ENCODE data around the gene IFNA6. TPM values are rescaled to one million over a fixed set of nuclear protein-coding genes. Genes with fewer than 3 reads are reported as not detected.

The IFNA6 gene
- total and polyA plus RNA-seq, 12 donors = not detected

DNA sequence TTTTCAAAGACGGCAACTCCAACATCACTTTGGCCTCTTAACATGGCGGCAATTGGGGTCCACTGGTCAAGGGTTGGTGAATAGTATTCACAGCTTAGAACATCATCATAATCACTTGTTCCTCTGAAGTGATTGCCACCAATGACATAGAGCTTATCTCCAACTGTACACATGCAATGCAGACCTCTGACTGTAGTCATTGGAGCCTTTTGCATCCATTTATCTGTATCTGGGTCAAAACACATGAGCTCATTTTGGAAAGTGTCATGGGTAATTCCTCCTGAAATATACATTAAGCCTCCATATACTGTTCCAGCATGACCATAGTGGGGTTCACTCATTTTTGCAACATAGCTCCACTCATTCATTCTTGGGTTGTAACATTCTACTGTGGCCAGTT, 17.5 kb downstream of the IFNA6 start:
- H3K27ac ChIP-seq = no peak overlapping the region
- WGBS, 4 donors = 96 to 100% (median 98%) methylated on average over 2 of the region's 2 CpGs
- intact Hi-C loops (cut with DNase I) = no loop called here
- peaks cover 27 to 53% of the 10 kb centered on the region in 2 donors for H3K4me1 ChIP-seq (replicated peaks in 1 of 2)
- no peak for DNase-seq
- no peaks in the 10 kb centered on the region for H3K36me3 ChIP-seq (replicated peaks in 1 of 2)
- H3K4me3 ChIP-seq = peak overlapping the region in 1 of 4 donors; percentile 0
- TF ChIP-seq POLR2A (IDR thresholded peaks at IDR 0.05) = no peak
- TF ChIP-seq, protein P1, sequence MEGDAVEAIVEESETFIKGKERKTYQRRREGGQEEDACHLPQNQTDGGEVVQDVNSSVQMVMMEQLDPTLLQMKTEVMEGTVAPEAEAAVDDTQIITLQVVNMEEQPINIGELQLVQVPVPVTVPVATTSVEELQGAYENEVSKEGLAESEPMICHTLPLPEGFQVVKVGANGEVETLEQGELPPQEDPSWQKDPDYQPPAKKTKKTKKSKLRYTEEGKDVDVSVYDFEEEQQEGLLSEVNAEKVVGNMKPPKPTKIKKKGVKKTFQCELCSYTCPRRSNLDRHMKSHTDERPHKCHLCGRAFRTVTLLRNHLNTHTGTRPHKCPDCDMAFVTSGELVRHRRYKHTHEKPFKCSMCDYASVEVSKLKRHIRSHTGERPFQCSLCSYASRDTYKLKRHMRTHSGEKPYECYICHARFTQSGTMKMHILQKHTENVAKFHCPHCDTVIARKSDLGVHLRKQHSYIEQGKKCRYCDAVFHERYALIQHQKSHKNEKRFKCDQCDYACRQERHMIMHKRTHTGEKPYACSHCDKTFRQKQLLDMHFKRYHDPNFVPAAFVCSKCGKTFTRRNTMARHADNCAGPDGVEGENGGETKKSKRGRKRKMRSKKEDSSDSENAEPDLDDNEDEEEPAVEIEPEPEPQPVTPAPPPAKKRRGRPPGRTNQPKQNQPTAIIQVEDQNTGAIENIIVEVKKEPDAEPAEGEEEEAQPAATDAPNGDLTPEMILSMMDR (IDR thresholded peaks at IDR 0.05) = no peak
- H3K9me3 ChIP-seq (replicated peaks in 1 of 3) = no peaks in the 10 kb centered on the region
- no peaks in the 10 kb centered on the region for H3K27me3 ChIP-seq

DNA sequence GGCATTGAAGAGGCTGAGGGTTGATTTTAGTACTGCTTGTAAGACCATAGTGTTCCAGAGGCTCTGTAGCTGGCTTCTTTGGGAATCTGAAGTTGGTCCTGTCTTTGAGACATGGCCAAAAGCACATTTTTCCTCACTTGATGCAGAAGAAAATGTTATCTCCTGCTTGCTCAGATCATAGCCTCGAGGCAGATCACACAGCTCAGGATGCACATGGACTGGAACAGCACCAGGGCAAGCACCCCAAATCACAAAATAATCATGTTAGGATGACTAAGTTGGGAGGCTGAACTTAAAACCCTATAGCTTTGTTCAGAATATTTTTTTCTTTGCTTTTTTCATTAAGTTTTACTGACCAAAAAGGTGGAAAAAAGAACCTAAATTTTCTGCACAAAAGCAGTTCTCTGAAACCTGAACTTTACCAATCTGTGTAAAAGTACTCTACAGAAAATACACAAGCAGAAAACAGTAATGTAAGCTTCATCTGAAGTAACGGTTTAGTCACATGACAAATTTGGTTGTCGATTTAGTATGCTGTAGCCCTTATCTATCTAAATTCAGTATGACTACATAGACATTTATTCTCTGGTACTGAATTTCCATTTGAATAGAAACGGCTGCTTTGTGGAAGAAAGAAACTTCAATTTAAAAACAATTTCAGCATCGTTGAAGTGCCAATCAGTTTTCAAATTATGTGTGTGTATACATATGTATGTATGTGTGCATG, 18.8 kb downstream of the IFNA6 start:
- Histone ChIP-seq H3K9me3 (replicated peaks in 1 of 3) (no peaks in the 10 kb centered on the region), H3K27ac (no peak overlapping the region), H3K4me1 (replicated peaks in 1 of 2) (peaks cover 27 to 53% of the 10 kb centered on the region in 2 donors), H3K4me3 (peak overlapping the region in 1 of 4 donors; percentile 9), H3K36me3 (replicated peaks in 1 of 2) (no peaks in the 10 kb centered on the region), H3K27me3 (no peaks in the 10 kb centered on the region)
- no peak for DNase-seq
- intact Hi-C loops (cut with DNase I) = no loop called here
- no peak for TF ChIP-seq POLR2A (IDR thresholded peaks at IDR 0.05)
- TF ChIP-seq, protein P1 (IDR thresholded peaks at IDR 0.05) = no peak
- 54 to 64% (median 57%) methylated on average over 5 of the region's 5 CpGs for WGBS, 4 donors

DNA sequence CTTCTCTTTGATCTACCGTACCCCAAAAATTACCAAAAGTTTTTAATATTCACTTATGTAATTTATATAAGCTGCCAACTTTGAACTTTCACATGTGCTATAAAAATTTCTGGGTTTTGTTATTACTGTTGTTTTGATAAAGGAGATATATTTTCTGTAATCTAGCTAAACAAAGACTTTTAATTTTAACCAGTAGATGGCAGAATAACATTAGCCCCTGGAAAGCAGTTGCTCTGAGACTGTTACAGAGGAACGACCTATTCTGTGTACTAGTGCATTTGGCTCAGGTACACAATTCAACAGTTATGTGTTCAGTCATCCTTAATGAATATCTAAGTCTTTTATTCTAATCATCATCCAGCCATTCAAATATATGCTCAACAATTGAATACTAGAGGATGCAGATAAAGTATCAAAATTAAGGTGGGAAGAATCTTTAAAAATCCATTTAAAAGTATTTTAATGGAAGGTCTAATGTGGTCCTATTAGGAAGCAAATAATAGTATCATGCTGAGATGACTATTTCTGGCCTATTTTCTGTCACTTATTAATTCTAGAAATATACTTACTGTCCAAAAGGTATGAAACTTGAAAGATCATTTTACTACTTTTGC, 24.1 kb downstream of the IFNA6 start:
- no peaks in the 10 kb centered on the region for H3K9me3 ChIP-seq (replicated peaks in 1 of 3)
- H3K27me3 ChIP-seq = no peaks in the 10 kb centered on the region
- TF ChIP-seq, protein P1 (IDR thresholded peaks at IDR 0.05) = peak; percentile 49 to 74 (median 60)
- TF ChIP-seq POLR2A (IDR thresholded peaks at IDR 0.05) = no peak
- DNase-seq = no peak
- H3K4me1 ChIP-seq (replicated peaks in 1 of 2) = peaks cover 9 to 25% of the 10 kb centered on the region in 2 donors
- WGBS, 4 donors = 27 to 34% (median 31%) methylated on average over 2 of the region's 2 CpGs
- intact Hi-C loops (cut with DNase I) = loop anchor here (5.0 to 10.0 kb wide), 3 partner anchors 66 to 458 kb away; no protein-coding TSS in a partner anchor
- no peak overlapping the region for H3K4me3 ChIP-seq
- no peak overlapping the region for H3K27ac ChIP-seq
- H3K36me3 ChIP-seq (replicated peaks in 1 of 2) = peaks cover 0 to 6% of the 10 kb centered on the region in 2 donors

DNA sequence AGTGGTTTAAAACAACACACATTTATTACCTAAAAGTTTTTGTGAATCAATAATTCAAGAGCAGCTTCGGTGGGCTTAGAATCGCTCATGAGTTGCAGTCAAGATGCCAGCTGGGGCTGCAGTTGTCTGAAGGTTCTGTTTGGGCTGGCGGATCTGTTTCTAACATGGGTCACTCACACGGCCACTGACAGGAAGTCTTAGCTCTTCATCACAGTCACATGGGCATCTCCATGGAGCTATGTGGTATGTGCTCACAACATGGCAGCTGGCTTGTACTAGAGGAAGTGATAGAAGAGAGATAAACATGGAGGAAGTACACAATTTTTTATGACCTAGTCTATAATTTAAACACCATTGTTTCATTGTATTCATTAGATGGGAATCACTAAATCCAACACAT, 26.6 kb downstream of the IFNA6 start:
- H3K36me3 ChIP-seq (replicated peaks in 1 of 2) = peaks cover 0 to 9% of the 10 kb centered on the region in 2 donors
- no peak overlapping the region for H3K27ac ChIP-seq
- no peak for TF ChIP-seq POLR2A (IDR thresholded peaks at IDR 0.05)
- TF ChIP-seq, protein P1 (IDR thresholded peaks at IDR 0.05) = no peak

More for the DNA sequence above, 26.6 kb downstream of the IFNA6 start:
- WGBS, 4 donors = 77 to 88% (median 83%) methylated on average over 4 of the region's 4 CpGs
- Histone ChIP-seq H3K9me3 (replicated peaks in 1 of 3) (no peaks in the 10 kb centered on the region), H3K4me3 (no peak overlapping the region), H3K4me1 (replicated peaks in 1 of 2) (peaks cover 0 to 11% of the 10 kb centered on the region in 2 donors), H3K27me3 (no peaks in the 10 kb centered on the region)
- DNase-seq = peak in 1 of 7 donors; percentile 4
- intact Hi-C loops (cut with DNase I) = loop anchor here (10.0 kb wide), 2 partner anchors 71 to 461 kb away; no protein-coding TSS in a partner anchor

Measured in adrenal gland (tissue), 12 donors.